KMS-11 (cell line): ENCODE measurements around the gene SPAG5.

Source experiments
- H2AFZ ChIP-seq: fragments of 200-600 bp; sonication (generic); 2 replicates; pipeline ENCODE4 v1.6.1; 2016; ENCODE audit warnings: antibody characterized with exemption, mixed run types, low read depth
- H3K27ac ChIP-seq: fragments of 200-600 bp; sonication (generic); 2 replicates; pipeline ENCODE4 v1.6.1; 2016; ENCODE audit warnings: mild to moderate bottlenecking, mixed run types
- H3K27me3 ChIP-seq: fragments of 200-600 bp; sonication (generic); 2 replicates; pipeline ENCODE4 v1.6.1; 2017; ENCODE audit warnings: mild to moderate bottlenecking, low read depth, mixed run types, moderate library complexity; ENCODE audit not compliant: insufficient read depth
- H3K36me3 ChIP-seq: fragments of 200-600 bp; sonication (generic); 2 replicates; pipeline ENCODE4 v1.6.1; 2017; ENCODE audit warnings: mild to moderate bottlenecking, mixed run types; ENCODE audit not compliant: insufficient read depth
- H3K4me1 ChIP-seq: fragments of 200-600 bp; sonication (generic); 2 replicates; pipeline ENCODE4 v1.6.1; 2016; ENCODE audit warnings: mild to moderate bottlenecking, low read depth, mixed run types; ENCODE audit not compliant: poor library complexity, severe bottlenecking
- H3K4me2 ChIP-seq: fragments of 200-600 bp; sonication (generic); 2 replicates; pipeline ENCODE4 v1.7.0; 2016; ENCODE audit warnings: mild to moderate bottlenecking, mixed run types
- H3K4me3 ChIP-seq: fragments of 200-600 bp; sonication (generic); IDR thresholded peaks from 2 replicates; pipeline ENCODE4 v1.6.1; 2017; ENCODE audit warnings: low read depth, low read length, mixed read lengths; ENCODE audit not compliant: insufficient read depth
- H3K79me2 ChIP-seq: fragments of 200-600 bp; sonication (generic); 2 replicates; pipeline ENCODE4 v1.6.1; 2016; ENCODE audit warnings: low read depth, mixed run types; ENCODE audit not compliant: insufficient read depth
- H3K9ac ChIP-seq: fragments of 200-600 bp; sonication (generic); 2 replicates; pipeline ENCODE4 v1.6.1; 2016; ENCODE audit warnings: mild to moderate bottlenecking, mixed run types
- H4K20me1 ChIP-seq: fragments of 200-600 bp; sonication (generic); 2 replicates; pipeline ENCODE4 v1.6.1; 2016; ENCODE audit warnings: mild to moderate bottlenecking, mixed run types; ENCODE audit not compliant: insufficient read depth
- CTCF ChIP-seq: fragments of 200-600 bp; sonication (generic); conservative IDR thresholded peaks from 2 replicates; pipeline ENCODE4 v1.6.1; 2017; ENCODE audit warnings: low read depth, mild to moderate bottlenecking, antibody characterized with exemption, low read length, moderate library complexity, mixed read lengths

Gene SPAG5

GRCh38 chr17:28527859-28528258 lies 71.0 kb downstream of the SPAG5 start:
- no peak overlapping the region for H3K4me2 ChIP-seq
- no peaks in the 10 kb centered on the region for H3K36me3 ChIP-seq
- no peak overlapping the region for H3K9ac ChIP-seq
- H3K4me1 ChIP-seq: no peaks in the 10 kb centered on the region
- H3K27ac ChIP-seq: no peak overlapping the region
- peaks cover 39% of the 10 kb centered on the region for H3K27me3 ChIP-seq
- no peaks in the 10 kb centered on the region for H3K79me2 ChIP-seq
- H2AFZ ChIP-seq: no peak overlapping the region
- no peak for TF ChIP-seq CTCF
- H4K20me1 ChIP-seq: no peaks in the 10 kb centered on the region
- H3K4me3 ChIP-seq: no peak overlapping the region
